GM18951 (cell line): ENCODE results near the gene CYP27C1.
"Not testable (repeated sequence)": the region's sequence is repeated elsewhere in the genome, so short reads cannot be mapped to it uniquely, and the experiment has no call there.

ENCODE experiments used
- POLR2A ChIP-seq: IDR thresholded peaks from 4 replicates; pipeline ENCODE4 v1.6.1; 2011; ENCODE audit warnings: mild to moderate bottlenecking; ENCODE audit not compliant: insufficient read length, insufficient read depth; ENCODE audit errors: extremely low read depth
- in situ Hi-C: fragments of 300-500 bp; cut with MboI; formaldehyde crosslinking; loops from one replicate; pipeline ENCODE4 v1.12.0; 2022; ENCODE audit warnings: low sequenced_read_pairs, mixed read lengths, inconsistent platforms; ENCODE audit not compliant: unreplicated experiment

Gene CYP27C1

DNA sequence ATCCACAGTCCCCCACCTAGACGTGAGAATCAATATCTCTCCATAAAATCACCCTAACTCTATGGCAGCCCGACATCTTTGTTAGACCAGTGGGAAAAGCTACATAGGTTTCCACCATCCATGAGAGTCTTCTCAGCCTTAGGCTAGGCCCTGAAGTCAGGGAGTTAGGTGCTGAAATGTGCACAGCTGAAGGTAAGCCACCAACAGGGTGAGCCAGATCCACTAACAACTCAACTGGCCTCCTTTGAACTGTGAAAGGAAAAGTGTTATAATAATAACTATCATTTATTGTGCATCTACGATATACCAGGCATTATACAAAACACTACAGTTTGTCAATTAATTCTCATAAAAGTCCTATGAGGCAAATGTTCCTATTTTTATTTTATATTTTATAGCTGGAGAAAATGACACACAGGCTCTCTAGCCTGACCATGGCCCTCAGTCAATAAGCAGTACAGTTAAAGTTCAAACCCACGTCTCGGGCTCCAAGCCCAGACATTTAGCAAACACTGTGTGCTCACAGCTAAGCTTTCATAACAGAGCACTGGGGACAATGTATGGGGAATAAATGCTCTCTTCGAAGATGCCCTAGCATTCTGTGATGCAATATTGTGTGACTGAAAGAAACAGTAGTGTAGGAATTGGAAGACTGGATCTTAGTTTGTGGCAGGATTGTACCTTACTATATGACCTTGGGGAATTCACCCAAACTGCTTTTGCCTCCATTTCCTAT lies 11.2 kb upstream of the CYP27C1 start:
- in situ Hi-C loops, result no loop called here
- TF ChIP-seq POLR2A, result no peak

DNA sequence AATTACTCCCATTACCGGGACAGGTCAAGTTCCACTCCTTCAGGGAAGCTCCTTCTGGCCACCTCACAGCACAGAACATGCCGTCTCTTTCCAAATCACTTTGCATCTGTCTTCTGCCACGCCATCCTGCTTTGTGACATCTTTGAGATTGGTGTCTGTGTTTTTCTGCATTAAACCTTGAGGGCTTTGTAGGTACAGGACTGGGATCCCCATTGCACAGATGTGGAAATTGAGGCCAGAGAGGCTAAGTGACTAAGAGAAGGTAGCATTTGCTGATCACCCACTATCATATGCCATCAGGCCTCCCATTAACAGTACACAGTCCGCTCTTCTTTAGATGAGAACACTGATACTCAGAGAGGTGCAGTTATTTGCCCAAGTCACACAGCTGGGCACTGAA lies 9.5 kb upstream of the CYP27C1 start:
- TF ChIP-seq POLR2A, result no peak
- in situ Hi-C loops, result no loop called here

DNA sequence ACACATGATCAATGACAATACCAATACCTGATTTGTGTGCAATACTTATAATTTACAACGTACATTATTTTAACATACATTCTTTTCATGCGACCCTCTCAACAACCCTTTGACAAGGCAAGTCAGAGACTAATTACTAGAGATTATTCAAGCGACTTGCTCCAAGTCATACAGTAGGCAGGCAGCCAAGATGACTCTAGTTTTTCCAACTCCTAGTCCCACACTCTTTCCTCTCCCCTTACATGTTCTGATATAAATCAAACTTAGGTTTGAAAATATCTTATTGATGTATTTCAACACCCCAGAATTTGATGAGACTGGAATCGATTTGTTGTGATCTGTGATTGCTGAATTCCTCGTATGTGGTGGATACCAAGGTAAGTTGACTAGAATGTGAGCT lies 8.0 kb upstream of the CYP27C1 start:
- no peak for TF ChIP-seq POLR2A
- in situ Hi-C loops, result no loop called here

DNA sequence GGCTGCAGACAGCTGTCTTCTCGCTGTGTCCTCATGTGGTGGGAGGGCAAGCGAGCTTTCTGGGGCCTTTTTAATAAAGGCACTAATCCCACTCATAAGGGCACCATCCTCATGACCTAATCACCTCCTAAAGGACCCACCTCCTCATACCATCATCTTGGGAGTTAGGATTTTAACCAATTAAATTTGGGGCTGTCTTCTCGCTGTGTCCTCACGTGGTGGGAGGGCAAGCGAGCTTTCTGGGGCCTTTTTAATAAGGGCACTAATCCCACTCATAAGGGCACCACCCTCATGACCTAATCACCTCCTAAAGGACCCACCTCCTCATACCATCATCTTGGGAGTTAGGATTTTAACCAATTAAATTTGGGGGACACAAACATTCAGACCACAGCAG lies 7.2 kb upstream of the CYP27C1 start:
- in situ Hi-C loops, result not testable (repeated sequence)

DNA sequence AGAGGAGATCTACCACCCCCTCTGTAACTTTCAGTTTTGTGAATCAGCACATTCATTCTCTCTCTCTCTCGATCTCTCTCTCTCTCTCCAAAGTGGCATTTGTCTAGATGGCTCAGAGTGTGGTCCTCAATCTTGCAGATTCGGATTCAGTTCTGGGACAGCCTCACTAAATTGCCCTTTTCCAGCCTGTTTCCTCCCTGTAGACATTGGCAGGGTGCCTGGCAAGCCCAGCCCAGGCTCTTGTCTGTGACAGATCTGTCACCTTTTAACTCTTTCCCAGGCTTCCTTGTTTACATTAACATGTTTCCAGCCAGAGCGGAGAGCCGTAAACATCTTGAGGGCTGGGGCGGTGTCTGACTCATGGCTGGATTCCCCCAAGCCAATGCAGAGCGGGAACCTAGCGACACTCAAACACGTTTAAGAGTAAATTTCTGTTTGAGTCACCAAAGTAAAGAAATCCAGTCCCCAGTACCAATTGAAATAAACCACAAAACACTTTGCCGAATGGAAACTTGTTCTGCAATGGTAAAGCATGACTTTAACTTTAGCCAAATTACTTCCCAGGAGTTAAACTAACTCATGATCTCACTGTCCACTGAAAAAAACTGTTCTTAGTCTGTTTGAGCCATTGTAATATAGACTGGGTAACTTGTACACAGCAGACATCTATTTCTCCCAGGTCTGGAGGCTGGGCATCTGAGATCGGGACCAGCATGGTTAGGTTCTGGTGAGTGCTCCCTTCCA lies 6.6 kb upstream of the CYP27C1 start:
- no peak for TF ChIP-seq POLR2A
- in situ Hi-C loops, result no loop called here

DNA sequence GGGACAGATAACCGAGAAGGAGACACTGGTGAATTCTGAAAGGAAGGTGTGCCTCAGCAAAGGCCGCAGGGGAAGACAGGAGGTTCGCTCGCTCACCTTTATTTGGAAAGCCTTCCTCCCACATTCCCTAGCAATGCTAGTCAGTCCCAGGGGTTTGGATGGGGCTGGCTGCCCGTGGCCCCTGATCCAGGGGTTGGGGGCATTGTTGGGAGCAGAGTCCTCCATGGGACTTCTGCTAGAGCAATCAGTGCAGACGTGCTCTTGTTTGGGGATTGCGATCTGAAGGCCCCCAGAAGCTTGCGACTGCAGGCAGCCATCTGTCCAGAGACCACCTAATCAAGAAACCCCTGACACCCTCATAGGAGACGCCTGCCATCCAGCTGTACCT lies 6.0 kb upstream of the CYP27C1 start:
- in situ Hi-C loops, result no loop called here
- no peak for TF ChIP-seq POLR2A

DNA sequence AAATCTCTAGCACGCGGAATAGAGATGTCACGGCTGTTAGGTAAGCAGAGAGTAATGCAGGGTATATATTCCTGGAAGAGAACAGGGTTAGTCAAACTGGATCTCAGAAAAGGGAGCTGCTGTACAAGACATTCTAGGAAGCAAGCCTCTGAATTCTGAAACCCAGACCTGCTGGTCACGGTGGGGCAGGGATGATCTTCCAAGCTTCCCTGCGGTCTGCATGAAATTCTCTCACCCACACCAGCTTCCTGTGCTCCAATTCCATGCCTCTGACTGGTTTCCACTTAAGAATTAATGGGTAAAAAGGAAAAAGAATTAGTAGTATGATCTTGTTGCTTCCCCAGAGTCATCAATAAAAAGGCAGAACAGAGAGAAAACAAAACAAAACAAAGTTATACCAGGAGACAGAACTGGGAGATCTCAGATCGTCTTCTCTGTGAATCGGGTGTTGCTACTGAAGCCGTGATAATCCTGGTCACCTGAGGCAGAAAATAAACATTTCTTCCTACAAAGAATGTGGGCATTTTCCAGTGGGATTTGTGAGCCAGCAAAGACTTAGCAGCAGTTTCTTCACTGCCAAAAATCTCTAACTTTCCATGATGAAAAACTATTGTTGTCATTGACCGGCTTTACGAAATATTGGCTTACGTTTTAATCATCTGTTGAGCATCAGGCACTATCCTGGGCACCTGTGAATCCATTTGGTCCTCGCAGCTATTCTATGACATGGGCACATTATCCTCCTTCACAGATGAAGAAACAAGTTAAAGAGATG lies 5.3 kb upstream of the CYP27C1 start:
- no peak for TF ChIP-seq POLR2A
- in situ Hi-C loops, result no loop called here

DNA sequence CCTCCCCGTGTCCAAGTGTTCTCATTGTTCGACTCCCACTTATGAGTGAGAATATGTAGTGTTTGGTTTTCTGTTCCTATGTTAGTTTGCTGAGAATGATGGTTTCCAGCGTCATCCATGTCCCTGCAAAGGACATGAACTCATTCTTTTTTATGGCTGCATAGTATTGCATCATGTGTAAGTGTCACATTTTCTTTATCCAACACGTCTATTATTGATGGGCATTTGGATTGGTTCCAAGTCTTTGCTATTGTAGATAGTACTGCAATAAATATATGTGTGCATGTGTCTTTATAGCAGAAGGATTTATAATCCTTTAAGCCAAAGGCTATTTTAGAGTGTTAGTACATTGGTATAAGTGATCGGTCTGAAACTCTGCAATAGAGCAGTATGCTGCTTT lies 4.0 kb upstream of the CYP27C1 start:
- in situ Hi-C loops, result not testable (repeated sequence)

DNA sequence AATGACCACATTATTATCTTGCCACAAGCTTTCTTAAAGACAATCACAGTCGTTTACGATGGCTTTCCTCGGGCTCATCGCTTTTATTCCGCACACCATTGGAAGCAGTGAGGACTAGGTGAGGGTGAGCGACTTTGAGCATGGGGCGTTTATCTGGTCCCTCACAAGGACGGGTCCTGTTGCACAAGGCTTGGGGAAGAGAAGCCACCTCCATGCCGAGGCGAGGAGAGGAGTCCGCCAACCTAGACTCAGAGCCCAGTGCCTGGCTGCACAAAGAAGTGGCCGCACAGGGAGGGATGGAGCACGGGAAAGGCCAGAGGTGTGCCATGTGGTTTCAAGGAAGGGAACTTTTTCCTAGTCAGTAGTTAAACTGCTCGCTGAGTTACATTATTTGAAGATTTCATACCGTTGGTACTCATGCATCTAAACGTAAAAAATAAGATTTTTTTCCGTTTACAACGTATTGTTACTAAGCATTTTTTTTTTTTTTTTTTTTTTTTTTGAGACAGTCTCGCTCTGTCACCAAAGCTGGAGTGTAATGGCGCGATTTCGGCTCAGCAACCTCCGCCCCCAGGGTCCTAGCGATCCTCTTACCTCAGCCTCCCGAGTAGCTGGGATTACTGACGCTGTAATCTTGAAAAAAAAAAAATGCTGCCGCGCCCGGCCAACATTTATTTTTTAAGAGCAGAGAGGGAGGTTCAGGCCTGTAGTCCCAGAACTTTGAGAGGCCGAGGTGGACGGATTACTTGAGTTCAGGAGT lies 849 bp upstream of the CYP27C1 start:
- TF ChIP-seq POLR2A, result no peak
- in situ Hi-C loops, result no loop called here

DNA sequence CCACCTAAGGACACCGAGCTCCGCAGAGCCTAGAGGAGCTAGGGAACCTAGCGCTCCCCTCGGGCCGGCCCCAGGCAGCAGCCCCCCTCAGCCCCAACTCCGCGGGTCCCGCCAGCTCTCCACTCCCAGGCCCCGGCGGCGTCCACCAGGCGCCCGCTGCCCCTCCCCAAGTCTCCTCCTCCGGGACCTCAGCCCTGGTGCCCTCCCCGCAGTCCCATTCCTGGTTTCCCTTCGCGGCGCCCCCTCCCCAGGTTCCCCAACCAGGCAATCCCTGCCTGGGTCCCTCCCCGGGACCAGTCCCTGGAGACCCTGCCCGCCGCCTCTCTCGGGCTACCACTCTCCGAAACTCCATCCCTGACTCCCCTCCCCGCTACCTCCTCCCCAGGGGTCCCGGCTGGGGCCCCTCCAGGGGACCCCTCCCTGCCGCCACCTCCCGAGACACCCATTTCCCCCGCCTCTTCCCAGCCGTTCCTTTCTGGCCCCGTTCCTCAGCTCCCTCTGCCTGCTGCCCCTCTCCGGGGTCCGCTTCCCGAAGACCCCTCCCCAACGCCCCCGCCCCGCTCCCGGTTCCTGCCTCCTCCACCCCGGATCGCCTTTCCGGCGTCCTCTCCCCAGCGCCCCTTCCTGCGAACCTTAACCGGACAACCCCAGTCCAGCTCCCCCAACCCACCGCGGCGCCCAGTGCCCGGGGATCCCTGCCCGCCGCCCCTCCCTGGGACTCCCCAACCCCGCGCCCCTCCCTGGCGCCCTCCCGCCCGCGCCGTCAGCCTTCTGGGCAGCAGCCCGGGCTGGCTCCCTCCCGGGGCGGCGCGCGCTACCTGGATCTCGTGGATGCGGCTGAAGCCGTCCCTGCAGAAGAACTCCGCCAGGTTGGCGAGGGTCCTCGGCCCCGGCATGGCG lies 678 bp downstream of the CYP27C1 start:
- TF ChIP-seq POLR2A, result no peak

DNA sequence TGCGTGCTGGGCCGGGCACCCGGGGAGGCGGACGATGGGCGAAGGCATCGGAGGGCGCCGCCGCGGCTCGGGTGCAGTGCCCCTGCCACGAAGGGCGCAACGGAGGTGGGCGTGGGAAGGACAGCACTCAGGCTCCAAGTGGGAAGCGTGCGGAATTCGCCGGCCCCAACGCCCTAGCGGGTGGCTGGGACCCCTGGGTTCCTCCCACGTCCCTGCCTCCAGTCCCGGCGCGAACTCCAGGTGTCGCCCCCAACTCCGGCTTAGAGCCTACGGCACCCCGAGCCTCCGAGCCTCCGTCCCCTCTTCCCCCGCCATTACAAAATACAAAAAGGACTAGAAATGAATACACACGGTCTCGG lies 1.3 kb downstream of the CYP27C1 start:
- TF ChIP-seq POLR2A, result no peak
- in situ Hi-C loops, result no loop called here

More for the DNA sequence above, 678 bp downstream of the CYP27C1 start:
- in situ Hi-C loops, result no loop called here
